Effector memory CD4-positive, alpha-beta T cell (primary cell): ENCODE results near the gene MAMSTR.

Experiments
- DNase-seq, 3 donors: peaks; one replicate each; pipeline ENCODE4 v3.0.0-alpha.2; 2020
- H3K27ac ChIP-seq: 2 replicates; pipeline ENCODE4 v1.7.0; 2013; ENCODE audit warnings: mild to moderate bottlenecking, low read length, moderate library complexity; ENCODE audit not compliant: insufficient read depth, poor library complexity, severe bottlenecking
- H3K27me3 ChIP-seq: replicated peaks from 2 replicates; pipeline ENCODE4 v1.7.0; 2013; ENCODE audit warnings: mild to moderate bottlenecking, low read length; ENCODE audit not compliant: insufficient read depth, control insufficient read depth, poor library complexity, severe bottlenecking
- H3K36me3 ChIP-seq: 2 replicates; pipeline ENCODE4 v1.7.0; 2013; ENCODE audit warnings: mild to moderate bottlenecking, low read length, moderate library complexity; ENCODE audit not compliant: control insufficient read depth, insufficient read depth
- H3K4me1 ChIP-seq: 2 replicates; pipeline ENCODE4 v1.7.0; 2013; ENCODE audit warnings: low read length, mild to moderate bottlenecking; ENCODE audit not compliant: control insufficient read depth, insufficient read depth, poor library complexity, severe bottlenecking
- H3K4me3 ChIP-seq: 2 replicates; pipeline ENCODE4 v1.7.0; 2013; ENCODE audit warnings: low read length, low read depth, mild to moderate bottlenecking; ENCODE audit not compliant: insufficient read depth, poor library complexity, severe bottlenecking
- H3K9me3 ChIP-seq: 2 replicates; pipeline ENCODE4 v1.7.0; 2013; ENCODE audit warnings: mild to moderate bottlenecking, low read length, moderate library complexity; ENCODE audit not compliant: control insufficient read depth

Gene MAMSTR

DNA sequence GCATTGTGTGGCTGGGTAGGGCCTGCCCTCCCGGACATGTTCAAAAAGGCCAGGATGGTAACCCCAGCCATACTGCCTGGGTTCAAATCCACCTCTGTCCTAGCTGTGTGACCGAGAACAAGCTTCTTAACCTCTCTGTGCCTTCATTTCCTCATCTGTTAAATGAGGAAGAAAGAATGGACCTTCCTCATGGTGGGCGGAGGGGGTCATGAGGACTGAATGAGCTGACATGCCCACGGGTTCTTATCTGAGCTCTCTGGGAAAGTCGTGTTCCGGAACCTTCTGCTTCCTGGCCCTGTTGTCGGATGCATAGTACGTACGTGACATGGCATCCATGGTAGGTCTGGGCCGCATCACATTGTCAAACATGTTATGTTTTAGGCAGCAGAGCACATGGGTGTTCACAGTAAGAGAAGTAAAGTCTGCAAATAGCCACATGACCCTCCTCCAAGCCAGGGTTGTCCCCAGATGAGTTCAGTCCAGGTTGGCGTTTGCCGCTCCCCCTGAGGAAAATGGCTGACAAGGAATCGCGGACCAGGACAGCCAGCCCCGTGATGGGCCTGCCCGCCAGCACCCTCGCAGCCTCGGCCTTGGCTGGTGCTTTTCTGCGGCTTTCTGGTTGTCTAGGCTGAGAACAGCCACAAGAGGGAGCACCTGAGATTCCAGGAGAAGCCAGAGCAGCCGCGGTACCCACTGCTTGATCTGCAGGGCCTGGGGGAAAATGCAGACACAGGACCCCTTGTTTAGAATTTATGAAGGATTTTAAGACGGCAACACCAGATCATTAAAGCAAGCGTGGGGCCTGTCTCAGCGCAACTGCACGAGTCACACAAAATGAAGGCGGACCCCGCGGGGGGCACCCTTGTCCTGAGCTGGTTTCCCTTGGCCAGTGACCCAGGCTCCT is 44.4 kb downstream of the MAMSTR start:
- H3K27ac ChIP-seq: no peak overlapping the region
- H3K9me3 ChIP-seq: no peaks in the 10 kb centered on the region
- H3K27me3 ChIP-seq: no peaks in the 10 kb centered on the region
- H3K4me1 ChIP-seq: no peaks in the 10 kb centered on the region
- no peak overlapping the region for H3K4me3 ChIP-seq
- DNase-seq: peak; percentile 46 to 56 (median 47)
- no peaks in the 10 kb centered on the region for H3K36me3 ChIP-seq

DNA sequence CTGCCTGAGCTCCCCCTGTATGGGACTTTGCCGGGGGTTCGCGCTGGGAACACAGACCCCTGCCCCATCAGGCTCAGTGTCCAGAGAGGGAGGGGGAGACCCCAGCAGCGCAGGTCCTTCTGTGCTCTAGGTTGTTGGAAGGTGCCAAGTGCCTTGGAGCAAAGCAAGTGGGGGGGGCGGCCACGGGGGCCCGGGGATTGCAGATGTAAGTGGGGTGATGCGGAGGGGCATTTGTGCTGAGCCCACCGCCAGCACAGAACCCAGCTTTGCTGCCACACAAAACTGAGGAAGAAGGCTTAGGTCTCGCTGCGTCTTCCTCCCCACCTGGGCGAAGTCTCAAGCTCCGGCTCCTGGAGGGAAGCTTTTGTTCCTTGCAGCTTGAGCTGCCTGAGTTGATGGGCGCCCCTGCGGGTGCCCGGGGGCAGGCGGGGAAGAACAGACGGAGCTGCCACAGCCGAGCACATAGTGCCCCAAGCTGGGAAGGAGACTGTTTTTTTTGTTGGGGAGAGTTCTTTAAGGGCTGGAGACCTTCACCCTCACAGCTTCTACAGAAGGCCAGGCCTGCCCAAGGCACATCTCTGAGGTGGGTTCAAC is 45.2 kb downstream of the MAMSTR start:
- no peaks in the 10 kb centered on the region for H3K36me3 ChIP-seq
- DNase-seq: no peak
- H3K4me1 ChIP-seq: no peaks in the 10 kb centered on the region
- no peaks in the 10 kb centered on the region for H3K27me3 ChIP-seq
- no peaks in the 10 kb centered on the region for H3K9me3 ChIP-seq
- H3K27ac ChIP-seq: no peak overlapping the region
- H3K4me3 ChIP-seq: no peak overlapping the region

DNA sequence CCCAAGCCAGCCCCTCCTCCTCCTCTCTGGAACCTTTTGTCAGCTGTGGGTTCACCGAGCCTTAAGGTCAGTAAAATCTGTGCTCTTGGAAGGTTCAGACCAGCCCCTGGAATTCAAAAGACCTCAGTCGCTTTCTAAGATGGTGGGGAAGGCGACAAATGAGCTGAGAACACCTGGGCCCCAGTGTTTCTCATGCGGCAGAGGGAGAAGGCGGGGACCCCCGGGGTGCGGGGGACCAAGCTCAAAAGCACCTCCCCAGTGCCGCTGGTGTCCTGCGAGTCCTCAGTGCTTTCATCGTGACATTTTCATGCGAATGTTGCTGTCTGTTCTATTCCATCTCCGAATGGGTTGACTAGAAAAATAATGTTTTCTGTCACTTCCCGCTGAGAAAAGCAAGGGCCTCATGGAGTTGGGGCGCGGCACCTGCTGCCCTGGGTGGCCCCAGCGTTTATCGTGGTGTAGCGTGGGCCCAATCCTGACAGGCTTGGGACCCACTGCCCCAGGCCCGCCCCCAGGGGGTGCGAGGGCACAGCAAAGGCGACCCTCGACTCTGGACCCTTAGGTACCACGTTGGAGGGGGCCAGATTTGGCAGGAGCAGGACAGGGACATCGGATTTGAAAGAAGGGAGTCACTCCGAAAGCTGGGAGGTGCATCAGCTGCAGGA is 46.0 kb downstream of the MAMSTR start:
- Histone ChIP-seq H3K4me1 (no peaks in the 10 kb centered on the region), H3K36me3 (no peaks in the 10 kb centered on the region), H3K4me3 (no peak overlapping the region), H3K9me3 (no peaks in the 10 kb centered on the region), H3K27me3 (no peaks in the 10 kb centered on the region), H3K27ac (no peak overlapping the region)
- DNase-seq: no peak

DNA sequence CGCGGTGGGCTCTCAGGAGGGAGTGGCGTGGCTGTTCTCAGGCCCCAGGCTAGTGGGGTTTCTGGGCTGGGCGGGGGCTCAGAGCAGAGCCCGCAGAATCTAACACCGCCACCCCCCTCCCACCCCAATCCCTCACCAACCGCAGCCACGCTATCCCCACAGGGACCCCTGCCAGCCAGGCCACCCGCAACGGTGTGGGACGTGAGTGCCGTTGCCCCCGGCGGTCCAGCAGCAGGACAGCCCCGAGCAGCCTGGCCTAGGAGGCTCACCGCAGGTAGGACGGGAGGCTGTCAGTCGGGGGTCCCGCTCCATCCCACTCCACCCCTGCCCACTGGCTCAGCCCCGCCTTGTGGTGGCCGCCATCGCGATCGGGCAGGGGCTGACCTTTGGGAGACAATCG is 46.5 kb downstream of the MAMSTR start, which contains the start of gene NTN5:
Gene NTN5, minus strand, starts transcription at position 24 of the 400 bp plus-strand sequence. CDS start 2,031 bp downstream, outside the sequence.
- Histone ChIP-seq H3K4me1 (no peaks in the 10 kb centered on the region), H3K9me3 (no peaks in the 10 kb centered on the region), H3K27ac (no peak within 1 kb of the TSS), H3K27me3 (no peaks in the 10 kb centered on the region), H3K4me3 (no peak within 1 kb of the TSS), H3K36me3 (no peaks in the 10 kb centered on the region)
- no peak for DNase-seq

DNA sequence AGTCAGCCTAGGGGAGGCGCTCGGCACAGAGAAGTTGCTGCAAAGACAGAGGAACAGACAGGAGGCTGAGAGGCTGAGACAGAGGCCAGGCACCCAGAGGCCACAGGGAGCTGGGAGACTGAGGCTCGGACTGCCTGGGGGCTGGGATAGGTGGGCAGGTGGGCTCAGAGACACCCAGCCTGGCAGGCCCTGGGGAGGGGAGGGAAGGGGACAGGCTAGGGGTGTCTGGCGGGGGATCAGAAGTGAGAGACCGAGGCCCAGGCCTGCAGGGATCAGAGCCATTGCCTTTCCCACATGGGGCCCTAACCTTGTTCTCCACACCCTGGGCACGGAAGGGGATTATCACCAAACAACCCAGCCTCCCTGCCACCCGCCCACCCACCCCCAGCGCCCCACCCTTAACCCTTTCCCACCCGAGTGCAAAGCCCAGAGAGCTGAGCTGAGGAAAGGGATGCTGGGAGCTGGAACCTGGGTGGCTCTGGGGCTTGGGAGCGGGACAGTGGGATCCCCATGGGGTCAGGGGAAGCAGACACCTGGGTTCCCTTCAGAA is 48.0 kb downstream of the MAMSTR start:
- no peaks in the 10 kb centered on the region for H3K27me3 ChIP-seq
- no peaks in the 10 kb centered on the region for H3K9me3 ChIP-seq
- H3K4me1 ChIP-seq: no peaks in the 10 kb centered on the region
- no peaks in the 10 kb centered on the region for H3K36me3 ChIP-seq
- H3K27ac ChIP-seq: no peak overlapping the region
- H3K4me3 ChIP-seq: no peak overlapping the region
- no peak for DNase-seq

DNA sequence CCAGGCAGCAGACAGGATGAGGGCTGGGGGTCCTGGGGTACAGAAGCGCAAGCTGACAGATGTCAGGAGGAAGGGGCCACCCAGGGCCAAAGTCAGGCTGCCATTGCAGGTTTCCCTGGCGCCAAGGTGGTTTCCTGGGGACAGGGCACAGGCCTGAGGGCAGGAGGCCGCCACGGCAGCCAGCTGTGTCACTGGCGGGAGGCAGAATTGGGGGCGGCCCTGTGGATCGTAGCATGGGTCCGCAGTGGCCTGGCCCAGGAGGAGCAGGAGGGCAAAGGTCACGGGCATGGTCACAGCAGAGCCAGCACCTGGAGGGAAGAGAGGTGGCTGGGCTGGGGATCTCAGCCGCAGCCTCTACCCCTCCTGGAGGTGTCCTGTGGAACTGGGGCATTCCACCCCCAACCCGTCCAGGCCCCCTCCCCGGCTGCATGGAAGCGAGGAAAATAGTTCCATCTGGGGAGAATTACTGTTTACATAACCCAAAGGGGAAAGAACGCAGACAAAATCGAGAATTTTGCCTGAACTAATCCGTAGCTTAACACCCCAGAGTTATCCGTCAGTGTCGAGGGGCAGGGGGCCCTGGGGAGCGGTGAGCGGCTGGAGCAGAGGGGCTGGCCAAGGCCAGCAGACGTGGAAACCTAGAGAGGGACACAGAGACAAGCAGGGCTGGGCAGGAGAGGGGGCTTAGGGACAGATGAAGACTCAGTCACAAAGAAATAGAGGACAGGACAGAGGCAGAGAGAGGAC is 48.7 kb downstream of the MAMSTR start:
- H3K4me1 ChIP-seq: no peaks in the 10 kb centered on the region
- H3K4me3 ChIP-seq: no peak overlapping the region
- DNase-seq: no peak
- H3K27ac ChIP-seq: no peak overlapping the region
- no peaks in the 10 kb centered on the region for H3K27me3 ChIP-seq
- no peaks in the 10 kb centered on the region for H3K36me3 ChIP-seq
- no peaks in the 10 kb centered on the region for H3K9me3 ChIP-seq

DNA sequence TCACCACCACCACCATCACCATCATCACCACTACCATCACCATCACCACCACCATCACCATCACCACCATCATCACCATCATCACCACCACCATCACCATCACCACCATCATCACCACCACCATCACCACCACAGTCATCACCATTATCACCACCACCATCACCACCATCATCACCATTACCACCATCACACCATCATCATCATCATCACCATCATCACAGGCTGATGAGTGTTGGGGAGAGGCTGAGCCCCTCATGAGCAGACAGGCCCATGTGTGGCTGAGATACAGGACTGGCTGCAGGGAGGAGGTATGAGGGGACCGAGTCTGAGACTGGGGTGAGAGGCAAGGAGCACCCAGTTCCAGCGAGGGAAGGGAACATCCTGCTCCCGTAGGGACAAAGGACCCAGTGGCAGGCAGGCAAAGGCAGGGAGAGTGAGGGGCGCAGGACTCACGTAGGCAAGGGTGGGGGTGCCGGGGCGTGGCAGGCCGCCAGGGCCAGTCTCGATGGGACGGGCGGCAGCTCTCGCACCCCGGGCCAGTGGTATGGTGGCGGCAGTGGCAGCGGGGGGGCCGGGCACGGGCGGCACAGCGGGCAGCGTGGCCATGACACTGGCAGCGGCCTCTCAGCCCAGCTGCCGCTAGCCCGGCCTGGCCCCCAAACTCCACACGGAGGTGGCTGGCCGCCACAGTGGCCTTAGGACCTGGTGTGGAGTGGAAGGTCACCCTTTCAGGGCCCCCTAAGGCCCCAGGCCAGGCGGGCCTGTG is 49.4 kb downstream of the MAMSTR start:
- Histone ChIP-seq H3K27ac (no peak overlapping the region), H3K36me3 (no peaks in the 10 kb centered on the region), H3K9me3 (no peaks in the 10 kb centered on the region), H3K27me3 (no peaks in the 10 kb centered on the region), H3K4me1 (no peaks in the 10 kb centered on the region), H3K4me3 (no peak overlapping the region)
- no peak for DNase-seq

DNA sequence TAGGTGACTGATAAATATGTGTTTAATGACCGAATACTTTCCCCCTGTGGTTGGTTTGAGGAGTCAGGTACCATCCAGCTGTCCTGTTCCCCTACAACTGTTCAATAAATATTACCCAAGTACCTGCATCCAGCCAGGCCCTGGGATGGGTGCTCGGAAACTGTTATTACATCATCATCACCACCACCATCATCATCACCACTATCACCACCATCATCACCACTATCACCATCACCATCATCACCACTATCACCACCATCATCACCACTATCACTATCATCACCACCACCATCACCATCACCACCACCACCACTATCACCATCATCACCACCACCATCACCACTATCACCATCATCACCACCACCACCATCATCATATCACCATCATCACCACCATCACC is 50.8 kb downstream of the MAMSTR start:
- DNase-seq: no peak
- Histone ChIP-seq H3K27ac (no peak overlapping the region), H3K4me3 (no peak overlapping the region), H3K9me3 (no peaks in the 10 kb centered on the region), H3K36me3 (no peaks in the 10 kb centered on the region), H3K27me3 (no peaks in the 10 kb centered on the region), H3K4me1 (no peaks in the 10 kb centered on the region)

DNA sequence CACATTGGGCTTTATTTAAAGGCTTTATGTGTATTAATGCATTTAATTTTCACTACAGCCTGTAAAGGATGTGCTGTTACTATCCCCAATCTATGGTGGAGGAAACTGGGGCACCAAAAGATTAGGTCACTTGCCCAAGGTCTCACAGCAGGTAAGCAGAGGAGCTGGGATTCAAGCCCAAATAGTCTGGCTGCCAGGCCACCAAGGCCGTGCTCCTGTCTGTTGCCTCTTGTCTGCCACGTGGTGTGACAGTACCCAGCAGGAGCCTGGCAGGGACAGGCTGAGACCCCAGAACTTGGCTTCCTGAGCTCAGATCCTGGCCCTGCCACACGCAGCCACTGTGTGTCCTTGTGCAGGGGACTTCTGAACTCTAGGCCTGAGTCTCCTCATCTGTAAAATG is 51.2 kb downstream of the MAMSTR start:
- H3K4me3 ChIP-seq: no peak overlapping the region
- DNase-seq: no peak
- H3K36me3 ChIP-seq: no peaks in the 10 kb centered on the region
- H3K27ac ChIP-seq: no peak overlapping the region
- no peaks in the 10 kb centered on the region for H3K27me3 ChIP-seq
- H3K4me1 ChIP-seq: no peaks in the 10 kb centered on the region
- H3K9me3 ChIP-seq: no peaks in the 10 kb centered on the region
